ENCODE results near the gene UBL4A. TPM values are rescaled to one million over a fixed set of nuclear protein-coding genes. Genes with fewer than 3 reads are reported as not detected.

The UBL4A gene
- total and polyA plus RNA-seq, 2 of the 13 experiments (the other 11 are each of a cell fraction or from before 2014, with no cell fraction given) = 16.8 to 25.5 TPM

DNA sequence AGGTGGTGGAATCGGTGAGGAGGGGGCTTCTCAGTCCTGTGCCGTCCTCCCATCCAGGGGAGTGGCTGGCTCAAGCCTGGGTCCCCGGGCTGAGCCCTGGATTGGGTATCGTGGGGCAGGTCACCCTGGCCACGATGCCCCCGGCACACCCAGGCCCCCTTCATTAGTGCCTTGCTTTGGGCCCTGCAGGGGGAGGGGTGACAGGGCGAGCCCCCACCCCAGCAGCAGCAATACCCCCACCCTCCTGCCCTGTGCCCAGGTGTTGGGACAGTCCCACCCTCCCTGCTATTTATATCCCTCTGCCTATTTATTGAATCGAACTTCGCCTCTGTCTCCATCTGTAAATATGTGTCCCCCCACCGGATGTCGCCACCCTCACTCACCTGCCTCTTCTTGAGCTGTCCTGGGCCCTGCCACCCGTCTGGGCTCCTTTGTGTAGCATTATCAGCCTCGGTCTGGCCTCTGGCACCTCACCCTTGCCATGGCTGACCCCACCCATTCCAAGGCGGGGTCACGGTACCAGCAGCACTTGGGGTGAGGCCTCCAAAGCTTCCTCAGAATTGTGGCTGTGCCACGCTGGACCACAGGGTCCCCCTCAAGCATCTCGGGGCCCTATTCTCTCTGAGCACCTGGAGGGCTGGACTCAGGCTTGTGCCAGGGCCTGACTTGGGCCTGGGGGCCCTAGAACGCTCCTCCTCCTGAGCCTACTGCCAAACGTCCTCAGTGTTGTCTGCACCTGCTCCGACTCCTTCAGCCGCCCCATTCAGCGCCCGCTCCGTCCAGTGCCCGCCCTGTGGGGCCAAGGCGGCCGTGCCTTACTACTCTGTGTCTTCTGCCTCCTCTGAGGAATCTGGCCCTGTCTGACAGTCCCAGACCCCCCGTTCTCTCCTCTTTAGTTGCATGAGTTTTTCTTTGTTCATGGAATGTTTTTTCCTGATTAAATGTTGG is 13.5 kb downstream of the UBL4A start:
- POLR2A ChIA-PET = interaction anchor here (1.3 kb wide), 1 partner anchor 17 kb away, joined by 3 read pairs; the partner anchor contains the start of gene SLC10A3

More for the DNA sequence above, 13.5 kb downstream of the UBL4A start:
- no peaks in the 10 kb centered on the region for H3K79me2 ChIP-seq (ENCODE audit: insufficient read depth, low read length)
- no peaks in the 10 kb centered on the region for H4K20me1 ChIP-seq (ENCODE audit: insufficient read depth, low read length)
- BruUV-seq (replicated peaks) = no TSS peak
- no peak overlapping the region for H3K4me2 ChIP-seq (ENCODE audit: low read depth, low read length)
- H3K27ac ChIP-seq (ENCODE audit: extremely low read length, insufficient read depth, low read length) = no peak overlapping the region
- no peaks in the 10 kb centered on the region for H3K9me3 ChIP-seq (ENCODE audit: low read length)
- FAIRE-seq = no peak
- WGBS (ENCODE audit: low lambda C conversion rate) = 98% methylated on average over 18 of the region's 28 CpGs
- intact Hi-C loops (cut with micrococcal nuclease; ENCODE audit: unreplicated experiment) = no loop called here
- H3K4me1 ChIP-seq (ENCODE audit: insufficient read depth, low read length) = peaks cover 16% of the 10 kb centered on the region
- no peak overlapping the region for H3K9ac ChIP-seq (ENCODE audit: insufficient read depth, low read depth, low read length)
- no peak overlapping the region for H2AFZ ChIP-seq (ENCODE audit: low read length)
- H3K36me3 ChIP-seq (replicated peaks in 1 of 2; ENCODE audit: control insufficient read depth in 1 of 2, insufficient read depth in 2 of 2, low read length in 2 of 2) = peaks cover 2 to 4% of the 10 kb centered on the region in 2 experiments; a peak in 1 of 5 replicates
- TF ChIP-seq, protein P1, sequence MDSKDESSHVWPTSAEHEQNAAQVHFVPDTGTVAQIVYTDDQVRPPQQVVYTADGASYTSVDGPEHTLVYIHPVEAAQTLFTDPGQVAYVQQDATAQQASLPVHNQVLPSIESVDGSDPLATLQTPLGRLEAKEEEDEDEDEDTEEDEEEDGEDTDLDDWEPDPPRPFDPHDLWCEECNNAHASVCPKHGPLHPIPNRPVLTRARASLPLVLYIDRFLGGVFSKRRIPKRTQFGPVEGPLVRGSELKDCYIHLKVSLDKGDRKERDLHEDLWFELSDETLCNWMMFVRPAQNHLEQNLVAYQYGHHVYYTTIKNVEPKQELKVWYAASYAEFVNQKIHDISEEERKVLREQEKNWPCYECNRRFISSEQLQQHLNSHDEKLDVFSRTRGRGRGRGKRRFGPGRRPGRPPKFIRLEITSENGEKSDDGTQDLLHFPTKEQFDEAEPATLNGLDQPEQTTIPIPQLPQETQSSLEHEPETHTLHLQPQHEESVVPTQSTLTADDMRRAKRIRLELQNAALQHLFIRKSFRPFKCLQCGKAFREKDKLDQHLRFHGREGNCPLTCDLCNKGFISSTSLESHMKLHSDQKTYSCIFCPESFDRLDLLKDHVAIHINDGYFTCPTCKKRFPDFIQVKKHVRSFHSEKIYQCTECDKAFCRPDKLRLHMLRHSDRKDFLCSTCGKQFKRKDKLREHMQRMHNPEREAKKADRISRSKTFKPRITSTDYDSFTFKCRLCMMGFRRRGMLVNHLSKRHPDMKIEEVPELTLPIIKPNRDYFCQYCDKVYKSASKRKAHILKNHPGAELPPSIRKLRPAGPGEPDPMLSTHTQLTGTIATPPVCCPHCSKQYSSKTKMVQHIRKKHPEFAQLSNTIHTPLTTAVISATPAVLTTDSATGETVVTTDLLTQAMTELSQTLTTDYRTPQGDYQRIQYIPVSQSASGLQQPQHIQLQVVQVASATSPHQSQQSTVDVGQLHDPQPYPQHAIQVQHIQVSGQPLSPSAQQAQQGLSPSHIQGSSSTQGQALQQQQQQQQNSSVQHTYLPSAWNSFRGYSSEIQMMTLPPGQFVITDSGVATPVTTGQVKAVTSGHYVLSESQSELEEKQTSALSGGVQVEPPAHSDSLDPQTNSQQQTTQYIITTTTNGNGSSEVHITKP (CRISPR knock-in tag; IDR thresholded peaks at IDR 0.05; ENCODE audit: low read depth) = no peak
- CTCF ChIA-PET (ENCODE audit: low intra/inter-chr PET ratio, low total read pairs) = no interaction called here
- no peaks in the 10 kb centered on the region for H3K27me3 ChIP-seq (ENCODE audit: control insufficient read depth in 1 of 2, insufficient read depth in 2 of 2, low read length in 2 of 2)
- DNase-seq (ENCODE audit: low spot score) = no peak
- ATAC-seq = no peak
- H3K4me3 ChIP-seq (replicated peaks in 1 of 3; ENCODE audit: insufficient read depth in 1 of 3, low read depth in 2 of 3, low read length in 3 of 3) = no peak overlapping the region
- in situ Hi-C loops (cut with HindIII; ENCODE audit: extremely low pct_ligation_motif_present, low pct_unique_long_range_greater_than_20kb) = no loop called here
